HEK293 (cell line): Measurements from ENCODE around the gene KCP.

ENCODE experiments used
- CTCF ChIA-PET: fragments of 350-600 bp; formaldehyde crosslinking; extraction: SDS; loops from one replicate; lab custom pipeline; 2021; ENCODE audit warnings: antibody characterized with exemption; lab: Yijun Ruan, JAX
- POLR2A ChIA-PET: fragments of 300-600 bp; formaldehyde crosslinking; extraction: SDS; loops from one replicate; lab custom pipeline; 2020; ENCODE audit warnings: antibody characterized with exemption, inconsistent platforms; lab: Yijun Ruan, JAX
- H3K27ac ChIP-seq: fragments of 200-500 bp; sonication (Bioruptor generic); 2 replicates; pipeline ENCODE4 v1.5.1; 2014; ENCODE audit warnings: low read depth, low read length, control low read depth, inconsistent platforms; ENCODE audit errors: extremely low read depth
- H3K36me3 ChIP-seq, 2 experiments: fragments of 200-500 bp in 1 of 2; sonication (Bioruptor generic) in 1 of 2; 1 replicate in 1 of 2; 2 replicates in 1 of 2; pipeline ENCODE4 v1.5.1; 2014 to 2017; ENCODE audit warnings: inconsistent platforms in 2 of 2, low read length in 2 of 2; ENCODE audit not compliant: control insufficient read depth in 2 of 2, insufficient read depth in 1 of 2
- H3K4me1 ChIP-seq: fragments of 200-500 bp; sonication (Bioruptor generic); 2 replicates; pipeline ENCODE4 v1.5.1; 2014; ENCODE audit warnings: mild to moderate bottlenecking, low read length, inconsistent platforms; ENCODE audit not compliant: control insufficient read depth, insufficient read depth
- H3K4me3 ChIP-seq: 2 replicates; pipeline ENCODE4 v1.5.1; 2011; ENCODE audit warnings: low read depth, mild to moderate bottlenecking, control low read depth, low read length, moderate library complexity
- H3K9me3 ChIP-seq: fragments of 200-500 bp; sonication (Bioruptor generic); 2 replicates; pipeline ENCODE4 v1.5.1; 2014; ENCODE audit warnings: low read depth, low read length, inconsistent platforms; ENCODE audit not compliant: control insufficient read depth, insufficient read depth
- IKZF3 ChIP-seq: fragments of 450-650 bp; IDR thresholded peaks from 2 replicates; pipeline ENCODE4 v1.5.0; 2018; ENCODE audit warnings: missing biosample characterization, mild to moderate bottlenecking, missing genetic modification characterization, moderate library complexity
- KLF16 ChIP-seq: fragments of 450-650 bp; formaldehyde crosslinking; IDR thresholded peaks from 2 replicates; pipeline ENCODE4 v1.5.1; 2017; ENCODE audit warnings: missing biosample characterization, missing genetic modification characterization
- KLF8 ChIP-seq: fragments of 450-650 bp; formaldehyde crosslinking; IDR thresholded peaks from 2 replicates; pipeline ENCODE4 v1.5.1; 2016; ENCODE audit warnings: missing biosample characterization, missing genetic modification characterization
- MYNN ChIP-seq: fragments of 450-650 bp; formaldehyde crosslinking; IDR thresholded peaks from 2 replicates; pipeline ENCODE4 v1.5.1; 2016; ENCODE audit warnings: missing biosample characterization, missing genetic modification characterization, borderline replicate concordance
- SP3 ChIP-seq: fragments of 450-650 bp; formaldehyde crosslinking; IDR thresholded peaks from 2 replicates; pipeline ENCODE4 v1.5.1; 2016; ENCODE audit warnings: missing biosample characterization, missing genetic modification characterization
- ZBTB10 ChIP-seq: fragments of 450-650 bp; formaldehyde crosslinking; IDR thresholded peaks from 2 replicates; pipeline ENCODE4 v1.5.1; 2016; ENCODE audit warnings: missing biosample characterization, missing genetic modification characterization
- ZBTB17 ChIP-seq: fragments of 450-650 bp; formaldehyde crosslinking; IDR thresholded peaks from 2 replicates; pipeline ENCODE4 v1.5.1; 2016; ENCODE audit warnings: missing biosample characterization, missing genetic modification characterization
- ZBTB7A ChIP-seq: fragments of 450-650 bp; formaldehyde crosslinking; IDR thresholded peaks from 2 replicates; pipeline ENCODE4 v1.5.1; 2016; ENCODE audit warnings: low read depth, missing biosample characterization, missing genetic modification characterization
- ZFP69B ChIP-seq: fragments of 450-650 bp; formaldehyde crosslinking; IDR thresholded peaks from 2 replicates; pipeline ENCODE4 v1.5.1; 2016; ENCODE audit warnings: missing biosample characterization, missing genetic modification characterization
- ZNF211 ChIP-seq: fragments of 450-650 bp; formaldehyde crosslinking; IDR thresholded peaks from 2 replicates; pipeline ENCODE4 v1.5.1; 2016; ENCODE audit warnings: low read depth, missing biosample characterization, missing genetic modification characterization
- ZNF354C ChIP-seq: fragments of 450-650 bp; formaldehyde crosslinking; IDR thresholded peaks from 2 replicates; pipeline ENCODE4 v1.5.1; 2016; ENCODE audit warnings: missing biosample characterization, missing genetic modification characterization, low read depth, borderline replicate concordance
- ZNF362 ChIP-seq: fragments of 450-650 bp; formaldehyde crosslinking; IDR thresholded peaks from 2 replicates; pipeline ENCODE4 v1.5.1; 2016; ENCODE audit warnings: missing biosample characterization, missing genetic modification characterization
- ZNF423 ChIP-seq: fragments of 450-650 bp; formaldehyde crosslinking; IDR thresholded peaks from 2 replicates; pipeline ENCODE4 v1.5.1; 2016; ENCODE audit warnings: missing biosample characterization, missing genetic modification characterization
- ZNF426 ChIP-seq: fragments of 450-650 bp; formaldehyde crosslinking; IDR thresholded peaks from 2 replicates; pipeline ENCODE4 v1.5.1; 2017; ENCODE audit warnings: missing biosample characterization, missing genetic modification characterization, mild to moderate bottlenecking, inconsistent platforms, moderate library complexity
- ZNF510 ChIP-seq: fragments of 450-650 bp; formaldehyde crosslinking; IDR thresholded peaks from 2 replicates; pipeline ENCODE4 v1.5.1; 2018; ENCODE audit warnings: mild to moderate bottlenecking, missing genetic modification characterization, missing biosample characterization; ENCODE audit not compliant: insufficient replicate concordance
- ZNF544 ChIP-seq: fragments of 450-650 bp; formaldehyde crosslinking; IDR thresholded peaks from 2 replicates; pipeline ENCODE4 v1.5.0; 2017; ENCODE audit warnings: missing biosample characterization, missing genetic modification characterization
- ZNF560 ChIP-seq: fragments of 450-650 bp; formaldehyde crosslinking; IDR thresholded peaks from 2 replicates; pipeline ENCODE4 v1.5.1; 2017; ENCODE audit warnings: missing biosample characterization, missing genetic modification characterization, borderline replicate concordance
- ZNF596 ChIP-seq: fragments of 450-650 bp; IDR thresholded peaks from 2 replicates; pipeline ENCODE4 v1.5.0; 2018; ENCODE audit warnings: missing biosample characterization, mild to moderate bottlenecking, missing genetic modification characterization, moderate library complexity
- ZNF626 ChIP-seq: fragments of 450-650 bp; sonication (Bioruptor Pico); formaldehyde crosslinking; IDR thresholded peaks from 2 replicates; pipeline ENCODE4 v1.5.1; 2018; ENCODE audit warnings: missing biosample characterization, missing genetic modification characterization, inconsistent platforms
- ZNF654 ChIP-seq: fragments of 450-650 bp; formaldehyde crosslinking; IDR thresholded peaks from 2 replicates; pipeline ENCODE4 v1.5.1; 2016; ENCODE audit warnings: low read depth, missing biosample characterization, missing genetic modification characterization
- ZNF658 ChIP-seq: fragments of 450-650 bp; formaldehyde crosslinking; IDR thresholded peaks from 2 replicates; pipeline ENCODE4; 2016; ENCODE audit warnings: missing biosample characterization, missing genetic modification characterization
- ZNF664 ChIP-seq: fragments of 450-650 bp; formaldehyde crosslinking; IDR thresholded peaks from 2 replicates; pipeline ENCODE4 v1.5.1; 2016; ENCODE audit warnings: missing biosample characterization, missing genetic modification characterization
- ZNF707 ChIP-seq: fragments of 450-650 bp; formaldehyde crosslinking; IDR thresholded peaks from 2 replicates; pipeline ENCODE4 v1.5.1; 2016; ENCODE audit warnings: missing biosample characterization, missing genetic modification characterization
- ZNF792 ChIP-seq: fragments of 450-650 bp; formaldehyde crosslinking; IDR thresholded peaks from 2 replicates; pipeline ENCODE4 v1.5.1; 2016; ENCODE audit warnings: missing biosample characterization, missing genetic modification characterization
- ZNF830 ChIP-seq: fragments of 450-650 bp; IDR thresholded peaks from 2 replicates; pipeline ENCODE4 v1.5.0; 2018; ENCODE audit warnings: missing biosample characterization, missing genetic modification characterization, low read depth, mild to moderate bottlenecking, moderate library complexity
- TF ChIP-seq, protein P1 (sequence below): fragments of 450-650 bp; formaldehyde crosslinking; IDR thresholded peaks from 2 replicates; pipeline ENCODE4 v1.5.1; 2016; ENCODE audit warnings: missing biosample characterization, missing genetic modification characterization
- TF ChIP-seq, protein P2 (sequence below): fragments of 450-650 bp; formaldehyde crosslinking; IDR thresholded peaks from 2 replicates; pipeline ENCODE4 v1.5.1; 2016; ENCODE audit warnings: missing biosample characterization, missing genetic modification characterization

KCP gene

GRCh38 chr7:128928159-128928813, 17.8 kb upstream of the KCP start:
- CTCF ChIA-PET: interaction anchor here (1.2 kb wide), 1 partner anchor 164 kb away, joined by 3 read pairs; no protein-coding TSS in a partner anchor
- H3K4me3 ChIP-seq: no peak overlapping the region
- POLR2A ChIA-PET: no interaction called here
- TF ChIP-seq ZNF426 (no peak), ZNF658 (tag by site-specific recombination) (no peak), ZNF596 (tag by site-specific recombination) (no peak), SP3 (no peak), ZNF792 (tag by site-specific recombination) (no peak), ZNF830 (tag by site-specific recombination) (no peak), ZNF560 (tag by site-specific recombination) (no peak), ZBTB7A (tag by site-specific recombination) (no peak), ZNF211 (tag by site-specific recombination) (no peak), ZNF544 (no peak), ZNF707 (no peak), ZNF423 (tag by site-specific recombination) (no peak), ZNF362 (tag by site-specific recombination) (no peak), ZNF664 (no peak), ZNF354C (no peak), ZNF654 (tag by site-specific recombination) (no peak), MYNN (tag by site-specific recombination) (no peak), KLF16 (no peak)
- TF ChIP-seq, protein P1, sequence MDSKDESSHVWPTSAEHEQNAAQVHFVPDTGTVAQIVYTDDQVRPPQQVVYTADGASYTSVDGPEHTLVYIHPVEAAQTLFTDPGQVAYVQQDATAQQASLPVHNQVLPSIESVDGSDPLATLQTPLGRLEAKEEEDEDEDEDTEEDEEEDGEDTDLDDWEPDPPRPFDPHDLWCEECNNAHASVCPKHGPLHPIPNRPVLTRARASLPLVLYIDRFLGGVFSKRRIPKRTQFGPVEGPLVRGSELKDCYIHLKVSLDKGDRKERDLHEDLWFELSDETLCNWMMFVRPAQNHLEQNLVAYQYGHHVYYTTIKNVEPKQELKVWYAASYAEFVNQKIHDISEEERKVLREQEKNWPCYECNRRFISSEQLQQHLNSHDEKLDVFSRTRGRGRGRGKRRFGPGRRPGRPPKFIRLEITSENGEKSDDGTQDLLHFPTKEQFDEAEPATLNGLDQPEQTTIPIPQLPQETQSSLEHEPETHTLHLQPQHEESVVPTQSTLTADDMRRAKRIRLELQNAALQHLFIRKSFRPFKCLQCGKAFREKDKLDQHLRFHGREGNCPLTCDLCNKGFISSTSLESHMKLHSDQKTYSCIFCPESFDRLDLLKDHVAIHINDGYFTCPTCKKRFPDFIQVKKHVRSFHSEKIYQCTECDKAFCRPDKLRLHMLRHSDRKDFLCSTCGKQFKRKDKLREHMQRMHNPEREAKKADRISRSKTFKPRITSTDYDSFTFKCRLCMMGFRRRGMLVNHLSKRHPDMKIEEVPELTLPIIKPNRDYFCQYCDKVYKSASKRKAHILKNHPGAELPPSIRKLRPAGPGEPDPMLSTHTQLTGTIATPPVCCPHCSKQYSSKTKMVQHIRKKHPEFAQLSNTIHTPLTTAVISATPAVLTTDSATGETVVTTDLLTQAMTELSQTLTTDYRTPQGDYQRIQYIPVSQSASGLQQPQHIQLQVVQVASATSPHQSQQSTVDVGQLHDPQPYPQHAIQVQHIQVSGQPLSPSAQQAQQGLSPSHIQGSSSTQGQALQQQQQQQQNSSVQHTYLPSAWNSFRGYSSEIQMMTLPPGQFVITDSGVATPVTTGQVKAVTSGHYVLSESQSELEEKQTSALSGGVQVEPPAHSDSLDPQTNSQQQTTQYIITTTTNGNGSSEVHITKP (tag by site-specific recombination): no peak
- no peak overlapping the region for H3K27ac ChIP-seq
- H3K36me3 ChIP-seq: no peaks in the 10 kb centered on the region
- H3K4me1 ChIP-seq: no peaks in the 10 kb centered on the region
- H3K9me3 ChIP-seq: no peaks in the 10 kb centered on the region

DNA sequence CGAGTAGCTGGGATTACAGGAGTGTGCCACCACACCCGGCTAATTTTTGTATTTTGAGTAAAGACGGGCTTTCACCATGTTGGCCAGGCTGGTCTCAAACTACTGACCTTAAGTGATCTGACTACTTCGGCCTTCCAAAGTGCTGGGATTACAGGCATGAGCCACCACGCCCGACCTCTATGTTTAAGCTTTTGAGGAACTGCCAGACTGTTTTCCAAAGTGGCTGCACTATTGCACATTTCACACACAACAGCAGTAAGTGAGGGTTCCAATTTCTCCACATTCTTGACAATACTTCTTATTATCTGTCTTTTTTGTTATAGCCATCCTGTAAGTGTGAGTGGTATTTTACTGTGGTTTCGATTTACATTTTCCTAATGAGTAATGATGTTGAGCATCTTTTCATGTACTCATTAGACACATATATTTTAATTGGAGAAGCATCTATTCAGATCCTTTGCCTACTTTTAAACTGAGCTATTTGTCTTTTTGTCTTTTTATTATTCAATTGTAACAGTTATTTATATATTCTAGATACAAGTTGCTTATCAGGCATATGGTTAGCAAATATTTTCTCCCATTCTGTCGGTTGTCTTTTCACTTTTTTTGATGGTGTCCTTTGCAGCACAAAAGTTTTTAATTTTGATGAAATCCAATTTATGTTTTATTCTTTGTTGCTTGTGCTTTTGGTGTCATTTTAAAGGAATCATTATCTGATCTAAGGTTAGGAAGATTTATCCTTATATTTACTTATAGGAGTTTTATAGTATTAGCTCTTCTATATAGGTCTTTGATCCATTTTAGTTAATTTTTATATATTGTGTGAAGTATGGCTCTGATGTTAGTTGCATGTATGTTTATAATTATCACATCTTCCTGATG, 14.4 kb upstream of the KCP start:
- TF ChIP-seq KLF8 (tag by site-specific recombination): no peak
- TF ChIP-seq ZNF626 (tag by site-specific recombination): no peak
- no peak for TF ChIP-seq ZBTB17 (tag by site-specific recombination)
- no peak for TF ChIP-seq ZFP69B (tag by site-specific recombination)
- no peak for TF ChIP-seq ZBTB10 (tag by site-specific recombination)
- no peak for TF ChIP-seq ZNF510 (tag by site-specific recombination)
- TF ChIP-seq, protein P2, sequence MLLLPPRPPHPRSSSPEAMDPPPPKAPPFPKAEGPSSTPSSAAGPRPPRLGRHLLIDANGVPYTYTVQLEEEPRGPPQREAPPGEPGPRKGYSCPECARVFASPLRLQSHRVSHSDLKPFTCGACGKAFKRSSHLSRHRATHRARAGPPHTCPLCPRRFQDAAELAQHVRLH: no peak
- no peak for TF ChIP-seq IKZF3
- Histone ChIP-seq H3K4me3 (no peak overlapping the region), H3K4me1 (no peaks in the 10 kb centered on the region), H3K27ac (no peak overlapping the region), H3K9me3 (no peaks in the 10 kb centered on the region), H3K36me3 (no peaks in the 10 kb centered on the region)
- ChIA-PET POLR2A (interaction anchor here (0.7 kb wide), 1 partner anchor 104 kb away, joined by 5 read pairs; no protein-coding TSS in a partner anchor), CTCF (no interaction called here)
